Trophoblast cell (in vitro differentiated cells and primary cell): Measurements from ENCODE around the gene CST6.

ENCODE experiments used
- DNase-seq, 2 donors: peaks; one replicate each; pipeline ENCODE4 v3.0.0-alpha.2; 2016
- H2AFZ ChIP-seq: 2 replicates; pipeline ENCODE4 v1.6.1; 2013; ENCODE audit warnings: low read length, moderate library complexity, mild to moderate bottlenecking; ENCODE audit not compliant: insufficient read depth, poor library complexity
- H2AK5ac ChIP-seq: 2 replicates; pipeline ENCODE4 v1.6.1; 2013; ENCODE audit warnings: mild to moderate bottlenecking, low read length
- H2BK120ac ChIP-seq: 2 replicates; pipeline ENCODE4 v1.6.1; 2013; ENCODE audit warnings: low read length, mild to moderate bottlenecking, moderate library complexity; ENCODE audit not compliant: insufficient read depth, poor library complexity
- H2BK12ac ChIP-seq: 2 replicates; pipeline ENCODE4 v1.6.1; 2013; ENCODE audit warnings: mild to moderate bottlenecking, low read length, moderate library complexity
- H2BK5ac ChIP-seq: 2 replicates; pipeline ENCODE4 v1.6.1; 2013; ENCODE audit warnings: low read length, low read depth, moderate library complexity, mild to moderate bottlenecking; ENCODE audit not compliant: poor library complexity
- H3K14ac ChIP-seq: 2 replicates; pipeline ENCODE4 v1.6.1; 2013; ENCODE audit warnings: mild to moderate bottlenecking, low read length
- H3K18ac ChIP-seq: 2 replicates; pipeline ENCODE4 v1.6.1; 2013; ENCODE audit warnings: mild to moderate bottlenecking, low read length
- H3K23ac ChIP-seq: 2 replicates; pipeline ENCODE4 v1.6.1; 2013; ENCODE audit warnings: low read length
- H3K27ac ChIP-seq: 2 replicates; pipeline ENCODE4 v1.5.1; 2013; ENCODE audit warnings: low read depth, mild to moderate bottlenecking, inconsistent platforms, low read length, moderate library complexity
- H3K27me3 ChIP-seq: 2 replicates; pipeline ENCODE4 v1.6.1; 2013; ENCODE audit warnings: inconsistent platforms, mild to moderate bottlenecking, low read length, moderate library complexity; ENCODE audit not compliant: insufficient read depth
- H3K36me3 ChIP-seq, 2 experiments: 1 replicate in 1 of 2; 2 replicates in 1 of 2; pipeline ENCODE4 v1.6.1; 2013; ENCODE audit warnings: low read length in 2 of 2, mild to moderate bottlenecking in 2 of 2, moderate library complexity in 1 of 2; ENCODE audit not compliant: insufficient read depth in 2 of 2, control insufficient read depth in 1 of 2
- H3K4ac ChIP-seq: 2 replicates; pipeline ENCODE4 v1.6.1; 2013; ENCODE audit warnings: low read depth, mild to moderate bottlenecking, low read length, moderate library complexity
- H3K4me1 ChIP-seq, 2 experiments: 1 replicate in 1 of 2; 2 replicates in 1 of 2; pipeline ENCODE4 v1.6.1; 2013; ENCODE audit warnings: low read length in 2 of 2, mild to moderate bottlenecking in 2 of 2, moderate library complexity in 1 of 2; ENCODE audit not compliant: insufficient read depth in 2 of 2, control insufficient read depth in 1 of 2
- H3K4me2 ChIP-seq: 2 replicates; pipeline ENCODE4 v1.6.1; 2013; ENCODE audit warnings: inconsistent platforms, mild to moderate bottlenecking, low read length, moderate library complexity
- H3K4me3 ChIP-seq: 2 replicates; pipeline ENCODE4 v1.5.1; 2013; ENCODE audit warnings: mild to moderate bottlenecking, low read depth, low read length, inconsistent platforms
- H3K79me1 ChIP-seq: one replicate; pipeline ENCODE4 v1.6.1; 2013; ENCODE audit warnings: low read length
- H3K79me2 ChIP-seq: 2 replicates; pipeline ENCODE4 v1.6.1; 2013; ENCODE audit warnings: low read length, mild to moderate bottlenecking; ENCODE audit not compliant: control insufficient read depth, insufficient read depth, poor library complexity
- H3K9ac ChIP-seq: 2 replicates; pipeline ENCODE4 v1.6.1; 2013; ENCODE audit warnings: mild to moderate bottlenecking, low read length
- H3K9me3 ChIP-seq: 2 replicates; pipeline ENCODE4 v1.6.1; 2013; ENCODE audit warnings: low read depth, mild to moderate bottlenecking, control low read depth, inconsistent platforms, low read length; ENCODE audit not compliant: insufficient read depth
- H4K12ac ChIP-seq: 2 replicates; pipeline ENCODE4 v1.6.1; 2013; ENCODE audit warnings: low read depth, mild to moderate bottlenecking, low read length, moderate library complexity
- H4K8ac ChIP-seq: 2 replicates; pipeline ENCODE4 v1.6.1; 2013; ENCODE audit warnings: low read depth, mild to moderate bottlenecking, low read length, moderate library complexity
- H4K91ac ChIP-seq: one replicate; pipeline ENCODE4 v1.6.1; 2013; ENCODE audit warnings: low read depth, mild to moderate bottlenecking, low read length, moderate library complexity
- WGBS: extraction: QIAGEN DNeasy Blood & Tissue Kit; methylation state at CpG from one replicate; pipeline ENCODE4 v1.1.7; 2013; ENCODE audit warnings: missing lambda C conversion rate; ENCODE audit not compliant: insufficient read length, insufficient coverage; ENCODE audit errors: extremely low coverage; 5-methylcytosine and 5-hydroxymethylcytosine counted together

The CST6 gene

GRCh38 chr11:65975771-65976170, 36.0 kb upstream of the CST6 start:
- no peak for DNase-seq
- no peaks in the 10 kb centered on the region for H3K4me1 ChIP-seq
- H3K4ac ChIP-seq: no peak overlapping the region
- no peaks in the 10 kb centered on the region for H3K27me3 ChIP-seq
- H3K23ac ChIP-seq: no peak overlapping the region
- no peak overlapping the region for H2BK5ac ChIP-seq
- H3K14ac ChIP-seq: no peak overlapping the region
- peaks cover 56 to 57% of the 10 kb centered on the region in 2 experiments for H3K36me3 ChIP-seq
- no peak overlapping the region for H3K18ac ChIP-seq
- H3K4me3 ChIP-seq: no peak overlapping the region
- H3K4me2 ChIP-seq: no peak overlapping the region
- H2AFZ ChIP-seq: no peak overlapping the region
- no peak overlapping the region for H3K9ac ChIP-seq
- H3K79me2 ChIP-seq: no peaks in the 10 kb centered on the region
- WGBS: no CpG with 5 or more reads among the region's 9 CpGs
- no peak overlapping the region for H4K8ac ChIP-seq
- H2AK5ac ChIP-seq: no peak overlapping the region
- no peak overlapping the region for H4K12ac ChIP-seq
- no peak overlapping the region for H2BK12ac ChIP-seq
- H3K9me3 ChIP-seq: no peaks in the 10 kb centered on the region
- H4K91ac ChIP-seq: no peak overlapping the region
- no peak overlapping the region for H2BK120ac ChIP-seq
- H3K79me1 ChIP-seq: no peaks in the 10 kb centered on the region
- no peak overlapping the region for H3K27ac ChIP-seq

- Histone ChIP-seq H2BK120ac (no peak overlapping the region), H3K4ac (no peak overlapping the region), H3K79me1 (no peaks in the 10 kb centered on the region), H3K9ac (no peak overlapping the region), H4K91ac (no peak overlapping the region), H3K18ac (no peak overlapping the region), H2AK5ac (no peak overlapping the region), H2BK12ac (no peak overlapping the region), H4K8ac (no peak overlapping the region), H4K12ac (no peak overlapping the region), H3K9me3 (no peaks in the 10 kb centered on the region), H3K4me2 (no peak overlapping the region), H3K4me1 (no peaks in the 10 kb centered on the region), H3K14ac (no peak overlapping the region), H2AFZ (no peak overlapping the region), H2BK5ac (no peak overlapping the region), H3K23ac (no peak overlapping the region), H3K27ac (no peak overlapping the region), H3K79me2 (no peaks in the 10 kb centered on the region), H3K27me3 (no peaks in the 10 kb centered on the region), H3K36me3 (peaks cover 56 to 57% of the 10 kb centered on the region in 2 experiments), H3K4me3 (no peak overlapping the region)
- no peak for DNase-seq
- WGBS: no CpG with 5 or more reads among the region's 43 CpGs
These were observed 35.3 kb upstream of the CST6 start for GRCh38 chr11:65976216-65977176.

- H2AFZ ChIP-seq: no peak overlapping the region
- no peaks in the 10 kb centered on the region for H3K79me2 ChIP-seq
- H3K4me1 ChIP-seq: no peaks in the 10 kb centered on the region
- no peaks in the 10 kb centered on the region for H3K9me3 ChIP-seq
- H2BK120ac ChIP-seq: no peak overlapping the region
- H3K27ac ChIP-seq: no peak overlapping the region
- H4K91ac ChIP-seq: no peak overlapping the region
- DNase-seq: no peak
- no CpG with 5 or more reads among the region's 29 CpGs for WGBS
- no peak overlapping the region for H3K18ac ChIP-seq
- H3K79me1 ChIP-seq: no peaks in the 10 kb centered on the region
- no peak overlapping the region for H3K9ac ChIP-seq
- no peak overlapping the region for H4K8ac ChIP-seq
- no peak overlapping the region for H3K4me2 ChIP-seq
- H3K4ac ChIP-seq: no peak overlapping the region
- no peak overlapping the region for H2AK5ac ChIP-seq
- no peak overlapping the region for H2BK5ac ChIP-seq
- no peak overlapping the region for H2BK12ac ChIP-seq
- H3K23ac ChIP-seq: no peak overlapping the region
- H3K27me3 ChIP-seq: no peaks in the 10 kb centered on the region
- no peak overlapping the region for H3K14ac ChIP-seq
- H3K36me3 ChIP-seq: peaks cover 52% of the 10 kb centered on the region in 2 experiments
- no peak overlapping the region for H3K4me3 ChIP-seq
- no peak overlapping the region for H4K12ac ChIP-seq
These were observed 34.0 kb upstream of the CST6 start for GRCh38 chr11:65977621-65978390.

GRCh38 chr11:65978391-65979238, 33.2 kb upstream of the CST6 start:
- no peak overlapping the region for H2BK120ac ChIP-seq
- H3K14ac ChIP-seq: no peak overlapping the region
- no peak overlapping the region for H3K27ac ChIP-seq
- H3K9me3 ChIP-seq: no peaks in the 10 kb centered on the region
- no peak overlapping the region for H2BK12ac ChIP-seq
- no peak overlapping the region for H3K23ac ChIP-seq
- no peak overlapping the region for H3K4ac ChIP-seq
- H3K79me1 ChIP-seq: no peaks in the 10 kb centered on the region
- no CpG with 5 or more reads among the region's 34 CpGs for WGBS
- no peak overlapping the region for H2AFZ ChIP-seq
- H4K8ac ChIP-seq: no peak overlapping the region
- no peak overlapping the region for H2BK5ac ChIP-seq
- no peak overlapping the region for H2AK5ac ChIP-seq
- H4K12ac ChIP-seq: no peak overlapping the region
- H3K4me2 ChIP-seq: no peak overlapping the region
- no peak overlapping the region for H3K9ac ChIP-seq
- peaks cover 48% of the 10 kb centered on the region in 2 experiments for H3K36me3 ChIP-seq
- no peaks in the 10 kb centered on the region for H3K79me2 ChIP-seq
- no peak overlapping the region for H4K91ac ChIP-seq
- no peaks in the 10 kb centered on the region for H3K27me3 ChIP-seq
- no peak for DNase-seq
- H3K4me1 ChIP-seq: no peaks in the 10 kb centered on the region
- no peak overlapping the region for H3K18ac ChIP-seq
- H3K4me3 ChIP-seq: no peak overlapping the region
